ENCODE data around the gene PSTPIP2. TPM values are rescaled to one million over a fixed set of nuclear protein-coding genes. Genes with fewer than 3 reads are reported as not detected.

The PSTPIP2 gene
- polyA plus RNA-seq, 2 of the 4 experiments (the other 2 are of a cell fraction): 0.10 to 0.19 TPM

- Histone ChIP-seq H3K4me3 (no peak overlapping the region), H3K4me2 (no peak overlapping the region), H3K4me1 (0 out of 3 replicates have a peak, but pooled peaks cover 3% of the 10 kb centered on the region), H3K9me3 (no peaks in the 10 kb centered on the region), H3K27ac (0 out of 6 replicates have a peak overlapping the region, but pooled peaks of 1 of the 2 experiments have one; percentile 34)
- POLR2A ChIA-PET: no interaction called here
- TF ChIP-seq RFX5 (IDR thresholded peaks at IDR 0.05): no peak
- no peak for TF ChIP-seq CTCF (IDR thresholded peaks at IDR 0.05)
- TF ChIP-seq ZNF302 (CRISPR knock-in tag; IDR thresholded peaks at IDR 0.05): no peak
- TF ChIP-seq ZC3H11A (IDR thresholded peaks at IDR 0.05): no peak
- TF ChIP-seq TFCP2L1 (CRISPR knock-in tag; IDR thresholded peaks at IDR 0.05): no peak
- TF ChIP-seq BHLHE40 (IDR thresholded peaks at IDR 0.05; ENCODE audit: low read depth, low read length): no peak
- TF ChIP-seq EHF (CRISPR knock-in tag; IDR thresholded peaks at IDR 0.05): no peak
- WGBS (ENCODE audit: missing lambda C conversion rate): 65% methylated on average over 4 of the region's 4 CpGs
- CTCF ChIA-PET: interaction anchor here (1.0 to 1.5 kb wide), 2 partner anchors 43 to 405 kb away, joined by 3 to 5 read pairs; no protein-coding TSS in a partner anchor
- DNase-seq (ENCODE audit: low read depth in 1 of 2, low spot score in 1 of 2) (no peak), FAIRE-seq (no peak), ATAC-seq (no peak)
Observed at GRCh38 chr18:46069524-46069923, 2.5 kb downstream of the PSTPIP2 start.

GRCh38 chr18:46068763-46069162 is 3.3 kb downstream of the PSTPIP2 start:
- H3K4me3 ChIP-seq: no peak overlapping the region
- CTCF ChIA-PET: no interaction called here
- FAIRE-seq (no peak), ATAC-seq (no peak), DNase-seq (ENCODE audit: low read depth in 1 of 2, low spot score in 1 of 2) (peak in 1 of 2 experiments; percentile 8)
- peak overlapping the region in 1 of 2 experiments; percentile 12; a peak in 1 of 6 replicates for H3K27ac ChIP-seq
- POLR2A ChIA-PET: no interaction called here
- 0 out of 3 replicates have a peak, but pooled peaks cover 3% of the 10 kb centered on the region for H3K4me1 ChIP-seq
- no peaks in the 10 kb centered on the region for H3K9me3 ChIP-seq
- 11% methylated on average over 1 of the region's 1 CpG for WGBS (ENCODE audit: missing lambda C conversion rate)
- no peak overlapping the region for H3K4me2 ChIP-seq
- TF ChIP-seq CHD4 (IDR thresholded peaks at IDR 0.05; ENCODE audit: borderline replicate concordance): no peak
- TF ChIP-seq BCL3 (IDR thresholded peaks at IDR 0.05): no peak
- no peak for TF ChIP-seq ZC3H11A (IDR thresholded peaks at IDR 0.05)
- no peak for TF ChIP-seq RARB (CRISPR knock-in tag; IDR thresholded peaks at IDR 0.05)
- TF ChIP-seq GATA3 (IDR thresholded peaks at IDR 0.05; ENCODE audit: borderline replicate concordance): no peak

GRCh38 chr18:46067438-46068007 is 4.5 kb downstream of the PSTPIP2 start:
- Histone ChIP-seq H3K4me1 (0 out of 3 replicates have a peak, but pooled peaks cover 3% of the 10 kb centered on the region), H3K4me2 (no peak overlapping the region), H3K4me3 (no peak overlapping the region), H3K9me3 (no peaks in the 10 kb centered on the region), H3K27ac (no peak overlapping the region)
- WGBS (ENCODE audit: missing lambda C conversion rate): 77% methylated on average over 5 of the region's 5 CpGs
- DNase-seq (ENCODE audit: low read depth in 1 of 2, low spot score in 1 of 2) (peak in 1 of 2 experiments; percentile 61), FAIRE-seq (no peak), ATAC-seq (peak in 1 of 2 experiments; percentile 60; a peak in 3 of 6 replicates)
- CTCF ChIA-PET: no interaction called here
- POLR2A ChIA-PET: no interaction called here
- TF ChIP-seq ZFP36 (IDR thresholded peaks at IDR 0.05; ENCODE audit: borderline replicate concordance, partially characterized antibody): no peak
- TF ChIP-seq KDM5A (IDR thresholded peaks at IDR 0.05): no peak
- no peak for TF ChIP-seq RFX5 (IDR thresholded peaks at IDR 0.05)
- no peak for TF ChIP-seq JUNB (IDR thresholded peaks at IDR 0.05)
- TF ChIP-seq HES2 (IDR thresholded peaks at IDR 0.05): no peak
- no peak for TF ChIP-seq HOXB5 (CRISPR knock-in tag; IDR thresholded peaks at IDR 0.05)
- no peak for TF ChIP-seq RARB (CRISPR knock-in tag; IDR thresholded peaks at IDR 0.05)
- TF ChIP-seq EP300 (IDR thresholded peaks at IDR 0.05): no peak

GRCh38 chr18:46062781-46063180 is 9.3 kb downstream of the PSTPIP2 start:
- ChIA-PET POLR2A (no interaction called here), CTCF (no interaction called here)
- Histone ChIP-seq H3K9me3 (no peaks in the 10 kb centered on the region), H3K4me3 (no peak overlapping the region), H3K27ac (no peak overlapping the region), H3K4me1 (no peaks in the 10 kb centered on the region), H3K4me2 (no peak overlapping the region)
- no peak for TF ChIP-seq KDM5A (IDR thresholded peaks at IDR 0.05)
- TF ChIP-seq JUNB (IDR thresholded peaks at IDR 0.05): no peak
- TF ChIP-seq EHF (CRISPR knock-in tag; IDR thresholded peaks at IDR 0.05): no peak
- TF ChIP-seq EP300 (IDR thresholded peaks at IDR 0.05): no peak
- no peak for TF ChIP-seq FOXS1 (CRISPR knock-in tag; IDR thresholded peaks at IDR 0.05)
- no peak for TF ChIP-seq MAFK (IDR thresholded peaks at IDR 0.05; ENCODE audit: partially characterized antibody)
- FAIRE-seq (no peak), ATAC-seq (no peak), DNase-seq (ENCODE audit: low read depth in 1 of 2, low spot score in 1 of 2) (no peak)
- WGBS (ENCODE audit: missing lambda C conversion rate): 51% methylated on average over 3 of the region's 5 CpGs
